ENCODE measurements around the gene PHLDB2. TPM values are rescaled to one million over a fixed set of nuclear protein-coding genes. Genes with fewer than 3 reads are reported as not detected.

PHLDB2 gene
- total RNA-seq, 1 experiment from 2014 or later: 13.2 TPM

- no peaks in the 10 kb centered on the region for H3K79me2 ChIP-seq (ENCODE audit: insufficient read depth, low read length)
- H2BK15ac ChIP-seq (ENCODE audit: low read depth, low read length): no peak overlapping the region
- no CpG with 5 or more reads among the region's 2 CpGs for WGBS (ENCODE audit: extremely low coverage, insufficient read length, low lambda C conversion rate)
- H3K23ac ChIP-seq (ENCODE audit: insufficient read length, low read depth, low read length): no peak overlapping the region
- peaks cover 3% of the 10 kb centered on the region; the same call in 1 of the 2 replicates for H3K4me1 ChIP-seq (ENCODE audit: insufficient read depth, low read length)
- Mint-ChIP-seq H3K4me1 (peaks cover 27 to 28% of the 10 kb centered on the region in 2 experiments), H3K27me3 (ENCODE audit: low read depth) (no peaks in the 10 kb centered on the region), H3K9me3 (peaks cover 0 to 13% of the 10 kb centered on the region in 2 experiments; a peak in 3 of 5 replicates), H3K4me3 (peak overlapping the region in 1 of 2 experiments; percentile 30; a peak in 1 of 5 replicates), H3K27ac (peak overlapping the region in 1 of 3 experiments; percentile 19; a peak in 3 of 7 replicates), H3K36me3 (ENCODE audit: insufficient read depth in 1 of 3, low read depth in 3 of 3) (peaks cover 0 to 14% (median 0%) of the 10 kb centered on the region in 3 experiments; a peak in 3 of 7 replicates)
- H3K23me2 ChIP-seq (ENCODE audit: insufficient read length, low read depth, low read length, poor library complexity, severe bottlenecking): no peaks in the 10 kb centered on the region
- no peaks in the 10 kb centered on the region for H4K20me1 ChIP-seq (ENCODE audit: control insufficient read depth, insufficient read depth, insufficient read length)
- no peaks in the 10 kb centered on the region for H3K79me1 ChIP-seq (ENCODE audit: insufficient read depth, low read depth, low read length, poor library complexity, severe bottlenecking)
- H3K56ac ChIP-seq (ENCODE audit: insufficient read length, low read depth, low read length): no peak overlapping the region
- H3T11ph ChIP-seq (ENCODE audit: low read length): no peak overlapping the region
- no peak overlapping the region for H2BK120ac ChIP-seq (ENCODE audit: low read depth, low read length, poor library complexity, severe bottlenecking)
- H2BK12ac ChIP-seq (ENCODE audit: insufficient read length, low read depth, low read length): no peak overlapping the region
- H3K9me3 ChIP-seq (ENCODE audit: control insufficient read depth, low read depth, low read length): no peaks in the 10 kb centered on the region
- no peak overlapping the region for H3K18ac ChIP-seq (ENCODE audit: insufficient read length, low read depth, low read length)
- no peak overlapping the region for H2BK20ac ChIP-seq (ENCODE audit: low read depth, low read length, poor library complexity, severe bottlenecking)
- H2AK5ac ChIP-seq (ENCODE audit: insufficient read length, low read length): no peak overlapping the region
- no peak overlapping the region for H3K27ac ChIP-seq (ENCODE audit: insufficient read length, low read depth, low read length)
- no peak for TF ChIP-seq CTCF (conservative IDR thresholded peaks at IDR 0.05)
- H2BK5ac ChIP-seq (ENCODE audit: insufficient read length, low read length): no peak overlapping the region
- no peak overlapping the region for H3K4me2 ChIP-seq (ENCODE audit: insufficient read depth, insufficient read length, low read length)
- H3K14ac ChIP-seq (ENCODE audit: insufficient read depth, low read length): no peak overlapping the region
- no peak overlapping the region for H4K91ac ChIP-seq (ENCODE audit: insufficient read length, low read depth, low read length)
- no peak overlapping the region for H4K5ac ChIP-seq (ENCODE audit: insufficient read length, low read depth, low read length)
- H3K9ac ChIP-seq (ENCODE audit: extremely low read depth, insufficient read length, low read length): no peak overlapping the region
- H2AFZ ChIP-seq (ENCODE audit: low read length): no peak overlapping the region
- H3K4ac ChIP-seq (ENCODE audit: low read depth, low read length): no peak overlapping the region
- H3K27me3 ChIP-seq (ENCODE audit: insufficient read depth, low read length): no peaks in the 10 kb centered on the region
- DNase-seq: no peak
- H4K8ac ChIP-seq (replicated peaks; ENCODE audit: insufficient read length, low read depth, low read length): no peak overlapping the region
These were observed 15.2 kb downstream of the PHLDB2 start for GRCh38 chr3:111874177-111874820.

Measured in H9 (cell line).